Body of pancreas (tissue), 4 donors: ENCODE results near the gene HMGB1. TPM values are rescaled to one million over a fixed set of nuclear protein-coding genes. Genes with fewer than 3 reads are reported as not detected.
"Not testable (repeated sequence)": the region's sequence is repeated elsewhere in the genome, so short reads cannot be mapped to it uniquely, and the experiment has no call there.

Experiments
- ATAC-seq: fragments of 150-250 bp; one replicate; pipeline ENCODE4 v1.9.1; 2016
- DNase-seq, 4 donors: peaks; one replicate each; pipeline ENCODE4 v3.0.0-alpha.2; 2019
- H3K27ac ChIP-seq, 4 donors: fragments of 200-600 bp; sonication (generic); 1 replicate in 3 of 4; 2 replicates in 1 of 4; pipeline versions ENCODE4 v1.5.1 to v1.6.1; 2016 to 2019; ENCODE audit warnings: mild to moderate bottlenecking in 1 of 4, mixed read lengths in 1 of 4, moderate library complexity in 1 of 4
- H3K27me3 ChIP-seq, 2 donors: fragments of 200-600 bp; sonication (generic); one replicate each; pipeline ENCODE4 v1.6.0; 2016; ENCODE audit warnings: mild to moderate bottlenecking in 1 of 2
- H3K36me3 ChIP-seq, 2 donors: fragments of 200-600 bp; sonication (generic); replicated peaks in 1 of 2; 2 replicates each; pipeline ENCODE4 v1.5.1; 2016; ENCODE audit warnings: low read depth in 2 of 2; ENCODE audit not compliant: insufficient read depth in 1 of 2
- H3K4me1 ChIP-seq: fragments of 200-600 bp; sonication (generic); one replicate; pipeline ENCODE4 v1.6.0; 2016
- H3K4me3 ChIP-seq, 2 donors: fragments of 200-600 bp; sonication (generic); 1 replicate in 1 of 2; 2 replicates in 1 of 2; pipeline ENCODE4 v1.5.1; 2016 to 2019
- H3K9me3 ChIP-seq, 3 donors: fragments of 200-600 bp; sonication (generic); 1 replicate in 2 of 3; 2 replicates in 1 of 3; pipeline ENCODE4 v1.5.1; 2016
- CTCF ChIP-seq, 7 experiments: fragments of 450-650 bp in 4 of 7; fragments of 200-600 bp in 3 of 7; sonication (generic) in 3 of 7; IDR thresholded peaks; one replicate each; pipeline ENCODE4 v1.5.1; 2016 to 2019; ENCODE audit warnings: antibody characterized with exemption in 7 of 7
- POLR2A ChIP-seq, 3 donors: fragments of 450-650 bp; IDR thresholded peaks; one replicate each; pipeline ENCODE4 v1.6.1; 2016; ENCODE audit warnings: antibody characterized with exemption in 3 of 3, mild to moderate bottlenecking in 2 of 3
- WGBS, 2 donors: methylation state at CpG; one replicate each; pipeline ENCODE4 v1.1.5; 2017; 5-methylcytosine and 5-hydroxymethylcytosine counted together
- intact Hi-C: fragments of 100-400 bp; cut with DNase I; formaldehyde crosslinking; loops from one replicate; pipeline ENCODE4 v1.15.1; 2023
- total RNA-seq, 2 donors: library from RNA; depleted of rRNA; stranded (reverse); fragments of >200 nt; gene quantifications; one replicate each; pipeline ENCODE4 v1.1.0, GENCODE V29; 2016

Gene HMGB1
- total RNA-seq, 2 donors from 2014 or later, result 54.4 to 97.3 TPM

- Histone ChIP-seq H3K9me3 (no peaks in the 10 kb centered on the region), H3K4me3 (peak overlapping the region in 1 of 2 donors; percentile 22), H3K27me3 (no peaks in the 10 kb centered on the region), H3K4me1 (peaks cover 23% of the 10 kb centered on the region), H3K27ac (peak overlapping the region; percentile 97 to 99 (median 98)), H3K36me3 (peaks cover 0 to 3% of the 10 kb centered on the region in 2 donors)
- 0% methylated on average over 29 of the region's 136 CpGs; no CpG with 5 or more reads in 1 of the 2 donors for WGBS, 2 donors
- TF ChIP-seq POLR2A (IDR thresholded peaks at IDR 0.05), result peak; percentile 42 to 72 (median 58)
- TF ChIP-seq CTCF (IDR thresholded peaks at IDR 0.05), result no peak
- intact Hi-C loops, result loop anchor here (10.0 kb wide), 1 partner anchor 150 kb away; the partner anchor contains the start of gene USPL1
- ATAC-seq (peak; percentile 67), DNase-seq (peak; percentile 73 to 81 (median 74))
These were observed 1.0 kb downstream of the HMGB1 start for GRCh38 chr13:30464496-30465342.

GRCh38 chr13:30463787-30464495 is 1.8 kb downstream of the HMGB1 start:
- Histone ChIP-seq H3K27me3 (no peaks in the 10 kb centered on the region), H3K9me3 (no peaks in the 10 kb centered on the region), H3K4me3 (peak overlapping the region in 1 of 2 donors; percentile 22), H3K27ac (peak overlapping the region; percentile 97 to 99 (median 98)), H3K4me1 (peaks cover 23% of the 10 kb centered on the region), H3K36me3 (peaks cover 0 to 3% of the 10 kb centered on the region in 2 donors)
- intact Hi-C loops, result loop anchor here (10.0 kb wide), 1 partner anchor 151 kb away; the partner anchor contains the start of gene USPL1
- 0 to 1% methylated on average over 23 to 32 of the region's 32 CpGs for WGBS, 2 donors
- DNase-seq (peak; percentile 66 to 74 (median 70)), ATAC-seq (peak; percentile 28)
- peak in 2 of 3 donors; percentile 52 to 57 for TF ChIP-seq POLR2A (IDR thresholded peaks at IDR 0.05)
- TF ChIP-seq CTCF (IDR thresholded peaks at IDR 0.05), result peak in 1 of 7 experiments; percentile 12

GRCh38 chr13:30461279-30462066 is 4.3 kb downstream of the HMGB1 start:
- not testable (repeated sequence) for ATAC-seq, H3K4me3 ChIP-seq, H3K27me3 ChIP-seq, H3K9me3 ChIP-seq, H3K27ac ChIP-seq, DNase-seq, H3K36me3 ChIP-seq
- peak in 6 of 7 experiments; percentile 10 to 57 (median 48) for TF ChIP-seq CTCF (IDR thresholded peaks at IDR 0.05)
- 83 to 92% methylated on average over 3 of the region's 3 CpGs for WGBS, 2 donors
- intact Hi-C loops, result loop anchor here (10.0 kb wide), 1 partner anchor 153 kb away; the partner anchor contains the start of gene USPL1
- H3K4me1 ChIP-seq, result peaks cover 23% of the 10 kb centered on the region

- no peak overlapping the region for H3K27ac ChIP-seq
These were observed 8.3 kb downstream of the HMGB1 start for GRCh38 chr13:30457306-30457891.

More at GRCh38 chr13:30457306-30457891, 8.3 kb downstream of the HMGB1 start:
- no peak for DNase-seq
- peaks cover 7% of the 10 kb centered on the region for H3K4me1 ChIP-seq
- no peak for ATAC-seq
- TF ChIP-seq POLR2A (IDR thresholded peaks at IDR 0.05) (no peak), CTCF (IDR thresholded peaks at IDR 0.05) (no peak)
- H3K9me3 ChIP-seq, result no peaks in the 10 kb centered on the region
- no peak overlapping the region for H3K4me3 ChIP-seq
- 62 to 81% methylated on average over 3 of the region's 3 CpGs for WGBS, 2 donors
- intact Hi-C loops, result no loop called here
- H3K36me3 ChIP-seq, result peaks cover 0 to 3% of the 10 kb centered on the region in 2 donors
- no peaks in the 10 kb centered on the region for H3K27me3 ChIP-seq
